SJCRH30 (cell line): ENCODE measurements around the gene CYB5RL. TPM values are rescaled to one million over a fixed set of nuclear protein-coding genes. Genes with fewer than 3 reads are reported as not detected.

Experiments
- total RNA-seq: library from RNA; depleted of rRNA; stranded (reverse); fragments of >200 nt; shearing (Covaris generic); gene quantifications from 2 replicates; pipeline ENCODE4 v1.2.3, GENCODE V29; 2014; rRNA removed

CYB5RL gene
- total RNA-seq, 1 experiment from 2014 or later, result 7.0 TPM

Other genes starting within 250 kb of the CYB5RL start
- not detected in 2 replicates for gene LDLRAD1, start 181.8 kb downstream of the CYB5RL start, total RNA-seq
- gene TMEM59, start 146.8 kb downstream of the CYB5RL start, total RNA-seq, result 132 and 135 TPM in 2 replicates
- 6.3 and 7.8 TPM in 2 replicates for gene TCEANC2, start 146.4 kb downstream of the CYB5RL start, total RNA-seq
- not detected in 2 replicates for gene CDCP2, start 47.0 kb downstream of the CYB5RL start, total RNA-seq
- 139 and 142 TPM in 2 replicates for gene MRPL37, start 137 bp upstream of the CYB5RL start, total RNA-seq
- 27.0 and 32.1 TPM in 2 replicates for gene SSBP3, start 206.4 kb upstream of the CYB5RL start, total RNA-seq